Tibial nerve (tissue), 4 donors: ENCODE data around the gene GUCY2C. TPM values are rescaled to one million over a fixed set of nuclear protein-coding genes. Genes with fewer than 3 reads are reported as not detected.
"Not testable (repeated sequence)": the region's sequence is repeated elsewhere in the genome, so short reads cannot be mapped to it uniquely, and the experiment has no call there.

Experiments
- DNase-seq, 2 donors: peaks; one replicate each; pipeline ENCODE4 v3.0.0-alpha.2; 2019; ENCODE audit warnings: low spot score in 2 of 2
- H3K27ac ChIP-seq, 4 donors: fragments of 200-600 bp; sonication (generic) in 3 of 4; one replicate each; pipeline ENCODE4 v1.5.1; 2017 to 2019; ENCODE audit warnings: mild to moderate bottlenecking in 1 of 4
- H3K27me3 ChIP-seq, 2 donors: fragments of 200-600 bp; sonication (generic) in 1 of 2; one replicate each; pipeline versions ENCODE4 v1.5.1 to v1.6.0; 2017 to 2019
- H3K36me3 ChIP-seq, 3 donors: fragments of 200-600 bp; sonication (generic); one replicate each; pipeline ENCODE4 v1.5.1; 2018 to 2019
- H3K4me1 ChIP-seq, 4 donors: fragments of 200-600 bp; sonication (generic) in 3 of 4; one replicate each; pipeline ENCODE4 v1.5.1; 2017 to 2019
- H3K4me3 ChIP-seq, 4 donors: fragments of 200-600 bp; sonication (generic) in 3 of 4; one replicate each; pipeline ENCODE4 v1.5.1; 2017 to 2019; ENCODE audit warnings: mild to moderate bottlenecking in 1 of 4, moderate library complexity in 1 of 4
- H3K9me3 ChIP-seq, 4 donors: fragments of 200-600 bp; sonication (generic) in 3 of 4; one replicate each; pipeline ENCODE4 v1.5.1; 2017 to 2019
- EP300 ChIP-seq, 2 donors: sonication (generic); formaldehyde crosslinking; IDR thresholded peaks; one replicate each; pipeline ENCODE4 v1.6.1; 2017; ENCODE audit warnings: antibody characterized with exemption in 2 of 2, mild to moderate bottlenecking in 1 of 2
- POLR2A ChIP-seq, 2 donors: fragments of 450-650 bp; IDR thresholded peaks; one replicate each; pipeline ENCODE4 v1.6.1; 2017; ENCODE audit warnings: antibody characterized with exemption in 2 of 2, mild to moderate bottlenecking in 2 of 2, moderate library complexity in 2 of 2
- WGBS, 2 donors: methylation state at CpG; one replicate each; pipeline ENCODE4 v1.1.5; 2018; 5-methylcytosine and 5-hydroxymethylcytosine counted together
- total RNA-seq, 4 donors: library from RNA; depleted of rRNA; stranded (reverse); fragments of >200 nt; gene quantifications; one replicate each; pipeline ENCODE4 v1.1.0, GENCODE V29; 2016
- TF ChIP-seq, protein P1 (sequence below), 5 experiments: fragments of 200-600 bp in 3 of 5; fragments of 450-650 bp in 2 of 5; sonication (generic) in 3 of 5; IDR thresholded peaks; one replicate each; pipeline ENCODE4 v1.5.1; 2016 to 2019; ENCODE audit warnings: antibody characterized with exemption in 5 of 5, mild to moderate bottlenecking in 3 of 5, moderate library complexity in 2 of 5

Gene GUCY2C
- total RNA-seq, result not detected

DNA sequence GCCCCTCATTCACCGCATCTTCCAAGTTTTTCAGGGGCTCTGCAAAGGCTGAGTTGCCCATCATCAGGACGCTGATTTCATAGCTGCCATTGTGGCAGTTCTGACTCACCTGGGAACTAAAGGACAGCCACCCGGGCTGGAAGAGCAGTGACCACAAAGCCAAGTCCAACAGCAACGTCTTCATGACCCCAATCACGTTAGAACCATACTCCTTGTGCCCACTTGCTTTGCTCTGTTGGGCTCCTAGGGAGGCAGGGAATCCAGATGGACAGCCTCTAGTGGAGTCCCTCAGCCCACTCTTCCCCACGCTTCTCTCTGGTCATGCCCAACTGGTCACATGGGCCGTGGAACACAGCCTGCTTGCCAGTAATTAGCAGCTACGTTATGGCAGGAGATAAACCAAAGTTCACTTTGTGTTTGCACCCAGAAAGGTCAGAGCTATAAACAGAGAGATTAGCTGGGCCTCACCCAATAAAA lies at the start of gene GUCY2C:
TSS of gene GUCY2C (minus strand) at position 335 of the 477 bp plus-strand sequence. CDS start at position 184, 151 bp downstream.
- no peak for DNase-seq
- H3K4me1 ChIP-seq, result no peaks in the 10 kb centered on the region
- H3K36me3 ChIP-seq, result no peaks in the 10 kb centered on the region
- H3K27ac ChIP-seq, result peak within 1 kb of the TSS in 1 of 4 donors; percentile 40
- H3K4me3 ChIP-seq, result peak within 1 kb of the TSS in 1 of 4 donors; percentile 18
- TF ChIP-seq, protein P1, sequence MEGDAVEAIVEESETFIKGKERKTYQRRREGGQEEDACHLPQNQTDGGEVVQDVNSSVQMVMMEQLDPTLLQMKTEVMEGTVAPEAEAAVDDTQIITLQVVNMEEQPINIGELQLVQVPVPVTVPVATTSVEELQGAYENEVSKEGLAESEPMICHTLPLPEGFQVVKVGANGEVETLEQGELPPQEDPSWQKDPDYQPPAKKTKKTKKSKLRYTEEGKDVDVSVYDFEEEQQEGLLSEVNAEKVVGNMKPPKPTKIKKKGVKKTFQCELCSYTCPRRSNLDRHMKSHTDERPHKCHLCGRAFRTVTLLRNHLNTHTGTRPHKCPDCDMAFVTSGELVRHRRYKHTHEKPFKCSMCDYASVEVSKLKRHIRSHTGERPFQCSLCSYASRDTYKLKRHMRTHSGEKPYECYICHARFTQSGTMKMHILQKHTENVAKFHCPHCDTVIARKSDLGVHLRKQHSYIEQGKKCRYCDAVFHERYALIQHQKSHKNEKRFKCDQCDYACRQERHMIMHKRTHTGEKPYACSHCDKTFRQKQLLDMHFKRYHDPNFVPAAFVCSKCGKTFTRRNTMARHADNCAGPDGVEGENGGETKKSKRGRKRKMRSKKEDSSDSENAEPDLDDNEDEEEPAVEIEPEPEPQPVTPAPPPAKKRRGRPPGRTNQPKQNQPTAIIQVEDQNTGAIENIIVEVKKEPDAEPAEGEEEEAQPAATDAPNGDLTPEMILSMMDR (IDR thresholded peaks at IDR 0.05), result no peak
- no peak for TF ChIP-seq POLR2A (IDR thresholded peaks at IDR 0.05)
- TF ChIP-seq EP300 (IDR thresholded peaks at IDR 0.05), result no peak
- WGBS, 2 donors, result 66 to 72% methylated on average over 8 of the region's 8 CpGs
- no peaks in the 10 kb centered on the region for H3K27me3 ChIP-seq
- H3K9me3 ChIP-seq, result no peaks in the 10 kb centered on the region

DNA sequence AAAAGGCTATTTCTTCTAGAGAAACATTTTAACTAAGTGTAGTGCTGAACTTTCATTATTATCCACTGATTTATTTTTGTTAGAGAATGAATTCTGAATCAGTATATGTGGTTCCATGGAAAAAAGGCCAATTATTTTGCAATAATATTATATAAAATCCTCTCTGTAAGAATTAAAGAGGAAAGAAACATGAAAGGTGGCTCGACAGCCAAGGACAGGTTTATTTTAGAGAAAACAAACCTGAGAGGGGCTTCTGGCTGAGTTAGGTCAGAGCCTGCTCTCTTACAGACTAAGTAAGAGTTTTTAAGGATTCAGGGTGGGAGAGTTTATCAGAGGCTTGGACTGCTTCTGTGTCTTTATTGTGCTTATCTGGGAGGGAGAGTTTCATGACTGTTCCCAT lies 46.7 kb upstream of the GUCY2C start:
- no peak overlapping the region for H3K27ac ChIP-seq
- no peaks in the 10 kb centered on the region for H3K27me3 ChIP-seq
- H3K4me3 ChIP-seq, result no peak overlapping the region
- no peak for DNase-seq
- H3K9me3 ChIP-seq, result peaks cover 0 to 21% (median 0%) of the 10 kb centered on the region in 4 donors
- peaks cover 0 to 46% (median 0%) of the 10 kb centered on the region in 3 donors for H3K36me3 ChIP-seq
- WGBS, 2 donors, result 92 to 95% methylated on average over 1 of the region's 1 CpG
- no peak for TF ChIP-seq EP300 (IDR thresholded peaks at IDR 0.05)
- no peak for TF ChIP-seq POLR2A (IDR thresholded peaks at IDR 0.05)
- TF ChIP-seq, protein P1 (IDR thresholded peaks at IDR 0.05), result no peak
- H3K4me1 ChIP-seq, result no peaks in the 10 kb centered on the region

DNA sequence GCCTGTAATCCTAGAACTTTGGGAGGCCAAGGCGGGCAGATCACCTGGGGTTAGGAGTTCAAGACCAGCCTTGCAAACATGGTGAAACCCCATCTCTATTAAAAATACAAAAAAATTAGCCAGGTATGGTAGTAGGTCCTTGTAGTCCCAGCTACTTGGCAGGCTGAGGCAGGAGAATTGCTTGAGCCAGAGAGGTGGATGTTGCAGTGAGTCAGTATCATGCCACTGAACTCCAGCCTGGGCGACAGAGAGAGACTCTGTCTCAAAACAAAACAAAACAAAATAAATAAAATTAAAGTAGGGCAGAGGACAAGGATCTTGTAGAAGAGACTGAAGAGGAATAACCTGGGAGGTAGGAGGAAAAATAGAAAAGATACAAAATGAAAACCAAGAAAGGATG lies 45.5 kb upstream of the GUCY2C start:
- H3K4me3 ChIP-seq, result no peak overlapping the region
- H3K4me1 ChIP-seq, result no peaks in the 10 kb centered on the region
- H3K27me3 ChIP-seq, result no peaks in the 10 kb centered on the region
- no peak for DNase-seq
- WGBS, 2 donors, result 96 to 100% methylated on average over 2 of the region's 2 CpGs
- peaks cover 0 to 43% (median 0%) of the 10 kb centered on the region in 3 donors for H3K36me3 ChIP-seq
- TF ChIP-seq, protein P1 (IDR thresholded peaks at IDR 0.05), result no peak
- TF ChIP-seq POLR2A (IDR thresholded peaks at IDR 0.05) (no peak), EP300 (IDR thresholded peaks at IDR 0.05) (no peak)
- peaks cover 0 to 21% (median 0%) of the 10 kb centered on the region in 4 donors for H3K9me3 ChIP-seq
- H3K27ac ChIP-seq, result no peak overlapping the region

DNA sequence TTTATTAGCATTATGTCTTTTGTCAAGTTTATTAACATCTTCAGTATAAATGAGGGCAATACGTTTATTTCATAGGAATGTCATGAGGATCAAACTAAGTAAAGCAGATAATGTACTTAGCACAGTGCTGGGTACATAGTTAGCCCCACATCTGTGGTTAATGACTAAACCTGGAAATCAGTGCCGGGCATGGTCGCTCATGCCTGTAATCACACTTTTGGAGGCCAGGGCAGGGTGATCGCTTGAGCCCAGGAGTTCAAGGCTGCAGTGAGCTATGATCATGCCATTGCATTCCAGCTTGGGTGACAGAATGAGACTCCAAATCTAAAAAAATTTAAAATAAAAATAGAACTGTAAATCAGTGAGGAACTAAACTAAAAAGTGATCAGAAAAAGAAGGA lies 44.8 kb upstream of the GUCY2C start:
- Histone ChIP-seq H3K36me3 (peaks cover 0 to 38% (median 0%) of the 10 kb centered on the region in 3 donors), H3K4me3 (no peak overlapping the region), H3K9me3 (peaks cover 0 to 20% (median 0%) of the 10 kb centered on the region in 4 donors), H3K27me3 (no peaks in the 10 kb centered on the region), H3K27ac (no peak overlapping the region), H3K4me1 (no peaks in the 10 kb centered on the region)
- 87 to 88% methylated on average over 4 of the region's 4 CpGs for WGBS, 2 donors
- TF ChIP-seq POLR2A (IDR thresholded peaks at IDR 0.05) (no peak), EP300 (IDR thresholded peaks at IDR 0.05) (no peak)
- TF ChIP-seq, protein P1 (IDR thresholded peaks at IDR 0.05), result no peak
- no peak for DNase-seq

DNA sequence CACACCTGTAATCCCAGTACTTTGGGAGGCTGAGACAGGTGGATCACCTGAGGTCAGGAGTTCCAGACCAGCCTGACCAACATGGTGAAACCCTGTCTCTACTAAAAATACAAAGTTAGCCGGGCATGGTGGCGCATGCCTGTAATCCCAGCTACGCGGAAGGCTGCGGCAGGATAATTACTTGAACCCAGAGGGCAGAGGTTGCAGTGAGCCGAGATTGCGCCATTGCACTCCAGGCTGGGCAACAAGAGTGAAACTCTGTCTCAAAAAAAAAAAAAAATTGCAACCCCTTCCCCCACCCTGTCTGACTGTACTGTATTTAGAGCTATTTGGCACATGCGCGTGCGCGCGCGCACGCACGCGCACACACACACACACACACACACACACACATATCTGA lies 40.0 kb upstream of the GUCY2C start:
- not testable (repeated sequence) for H3K4me1 ChIP-seq, H3K27ac ChIP-seq, H3K4me3 ChIP-seq, H3K9me3 ChIP-seq, H3K36me3 ChIP-seq, H3K27me3 ChIP-seq, DNase-seq
- WGBS, 2 donors, result 87% methylated on average over 16 of the region's 16 CpGs

DNA sequence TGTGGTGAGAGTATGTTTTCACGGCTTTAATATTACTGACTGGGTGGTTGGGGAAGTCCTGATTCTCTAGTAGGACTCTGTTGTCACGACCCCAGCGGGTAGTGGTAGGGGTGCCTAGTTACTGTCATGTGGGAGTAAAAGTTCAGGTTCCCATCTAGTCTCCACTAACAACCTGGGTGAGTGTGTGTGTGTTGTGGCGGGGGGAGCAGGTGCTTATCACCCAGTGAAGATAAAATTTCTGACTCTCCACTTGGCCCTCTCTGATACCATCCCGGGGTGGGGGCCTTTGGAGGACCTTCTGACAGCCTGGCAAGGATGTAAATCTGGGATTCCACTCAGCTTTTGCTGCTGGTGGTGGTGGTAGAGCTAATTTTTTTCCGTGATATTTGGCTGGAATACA lies 35.4 kb upstream of the GUCY2C start:
- WGBS, 2 donors, result 86 to 93% methylated on average over 6 of the region's 6 CpGs
- H3K27ac ChIP-seq, result no peak overlapping the region
- DNase-seq, result no peak
- H3K9me3 ChIP-seq, result peaks cover 0 to 29% (median 2%) of the 10 kb centered on the region in 4 donors
- H3K4me3 ChIP-seq, result no peak overlapping the region
- no peaks in the 10 kb centered on the region for H3K36me3 ChIP-seq
- no peaks in the 10 kb centered on the region for H3K27me3 ChIP-seq
- H3K4me1 ChIP-seq, result no peaks in the 10 kb centered on the region
- TF ChIP-seq, protein P1 (IDR thresholded peaks at IDR 0.05), result no peak
- TF ChIP-seq EP300 (IDR thresholded peaks at IDR 0.05), result no peak
- no peak for TF ChIP-seq POLR2A (IDR thresholded peaks at IDR 0.05)
